ENCODE measurements around the gene MIX23. TPM values are rescaled to one million over a fixed set of nuclear protein-coding genes. Genes with fewer than 3 reads are reported as not detected.
A peak's percentile ranks its signal among the peaks of the same experiment; 100 is the strongest.

MIX23 gene
- total and polyA plus RNA-seq, 9 donors, result 26.8 to 36.7 (median 29.1) TPM

DNA sequence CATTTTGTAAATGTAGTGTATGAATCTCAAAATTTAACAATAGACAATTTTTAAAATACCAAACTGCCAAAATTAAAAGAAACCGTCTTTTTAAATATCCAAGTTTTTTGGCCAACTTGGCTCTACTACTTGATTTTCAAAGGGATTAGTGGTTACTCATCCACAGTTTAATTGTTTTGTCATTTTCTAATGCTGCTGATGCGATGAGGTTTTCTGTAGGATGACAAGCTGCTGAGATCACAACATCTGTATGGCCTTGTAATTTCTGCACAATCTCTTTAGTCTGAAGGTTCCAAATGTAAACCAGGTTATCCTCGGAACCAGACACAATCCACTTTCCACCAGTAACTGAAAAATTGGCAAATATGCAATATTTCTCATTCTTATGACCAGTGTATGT lies 31.4 kb upstream of the MIX23 start:
- Histone ChIP-seq H3K9me3 (replicated peaks; ENCODE audit: control insufficient read depth, low read depth, low read length) (no peaks in the 10 kb centered on the region), H3K27me3 (ENCODE audit: control insufficient read depth, insufficient read depth, low read length) (no peaks in the 10 kb centered on the region), H3K4me1 (ENCODE audit: control insufficient read depth, insufficient read depth, low read length) (peaks cover 12% of the 10 kb centered on the region), H3K4me3 (ENCODE audit: low read length) (no peak overlapping the region), H3K36me3 (ENCODE audit: control insufficient read depth, insufficient read depth, low read length) (peaks cover 8% of the 10 kb centered on the region), H3K27ac (ENCODE audit: low read length) (peak overlapping the region; percentile 11)
- WGBS (ENCODE audit: insufficient coverage), result 100% methylated on average over 1 of the region's 3 CpGs
- DNase-seq, result no peak

DNA sequence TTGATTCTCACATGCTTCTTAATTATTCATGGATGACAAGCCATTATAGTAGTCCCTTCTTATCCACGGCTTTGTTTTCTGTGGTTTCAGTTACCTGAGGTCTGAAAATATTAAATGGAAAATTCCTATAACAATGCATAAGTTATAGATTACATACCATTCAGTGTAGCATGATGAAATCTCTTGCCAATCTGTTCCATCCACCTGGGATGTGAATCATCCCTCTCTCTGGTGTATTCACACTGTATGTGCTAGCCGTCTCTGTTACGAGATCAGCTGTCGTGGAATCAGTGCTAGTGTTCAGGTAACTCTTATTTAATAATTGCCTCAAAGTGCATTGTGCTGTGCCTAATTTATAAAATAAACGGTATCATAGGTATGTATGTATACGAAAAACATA lies 27.6 kb upstream of the MIX23 start:
- Histone ChIP-seq H3K27ac (ENCODE audit: low read length) (no peak overlapping the region), H3K4me1 (ENCODE audit: control insufficient read depth, insufficient read depth, low read length) (peaks cover 7% of the 10 kb centered on the region), H3K36me3 (ENCODE audit: control insufficient read depth, insufficient read depth, low read length) (peaks cover 6% of the 10 kb centered on the region), H3K4me3 (ENCODE audit: low read length) (no peak overlapping the region), H3K27me3 (ENCODE audit: control insufficient read depth, insufficient read depth, low read length) (no peaks in the 10 kb centered on the region), H3K9me3 (replicated peaks; ENCODE audit: control insufficient read depth, low read depth, low read length) (no peaks in the 10 kb centered on the region)
- DNase-seq, result no peak
- WGBS (ENCODE audit: insufficient coverage), result 94% methylated on average over 2 of the region's 6 CpGs

DNA sequence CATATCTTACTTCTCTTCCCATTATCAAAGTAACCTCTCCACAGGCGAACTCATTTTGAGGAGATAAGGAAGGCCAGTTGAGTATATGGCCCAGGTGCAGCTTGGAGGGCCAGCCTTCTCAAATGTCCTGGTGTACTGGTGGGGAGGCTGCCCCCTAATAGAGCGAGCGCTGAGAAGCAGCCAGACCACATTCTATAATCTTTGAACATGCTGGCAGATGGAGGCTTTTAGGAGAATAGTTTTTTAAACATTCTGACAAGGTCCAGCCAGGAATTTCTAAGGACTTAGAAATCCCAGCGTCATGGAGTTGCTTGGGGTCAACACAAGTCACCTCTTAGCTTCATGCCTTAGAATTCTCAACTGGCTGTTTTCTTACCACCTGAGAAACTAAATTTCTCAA lies 27.1 kb upstream of the MIX23 start:
- no peak overlapping the region for H3K4me3 ChIP-seq (ENCODE audit: low read length)
- H3K36me3 ChIP-seq (ENCODE audit: control insufficient read depth, insufficient read depth, low read length), result peaks cover 6% of the 10 kb centered on the region
- no CpG with 5 or more reads among the region's 4 CpGs for WGBS (ENCODE audit: insufficient coverage)
- H3K27me3 ChIP-seq (ENCODE audit: control insufficient read depth, insufficient read depth, low read length), result no peaks in the 10 kb centered on the region
- no peak for DNase-seq
- H3K27ac ChIP-seq (ENCODE audit: low read length), result no peak overlapping the region
- H3K4me1 ChIP-seq (ENCODE audit: control insufficient read depth, insufficient read depth, low read length), result peaks cover 4% of the 10 kb centered on the region
- H3K9me3 ChIP-seq (replicated peaks; ENCODE audit: control insufficient read depth, low read depth, low read length), result no peaks in the 10 kb centered on the region

DNA sequence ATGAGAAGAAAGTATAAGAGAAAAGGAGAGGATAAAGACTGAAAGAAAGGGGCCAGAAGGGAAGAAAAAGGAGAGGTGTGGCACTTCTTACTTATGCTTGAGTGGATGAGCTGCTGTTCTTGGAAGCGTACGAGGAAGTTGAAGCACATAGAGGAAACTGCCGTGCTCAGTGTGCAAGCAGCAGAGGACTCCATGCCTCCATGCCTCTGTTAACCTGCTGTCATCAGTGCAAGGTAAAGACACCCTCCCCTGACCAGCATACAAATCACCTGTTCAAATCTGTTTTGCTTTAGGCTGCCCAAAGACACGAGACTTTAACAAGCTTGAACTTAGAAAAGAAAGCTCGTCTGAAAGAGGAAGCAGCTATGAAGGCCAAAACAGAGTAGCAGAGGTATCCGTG lies 26.4 kb upstream of the MIX23 start:
- DNase-seq, result no peak
- 84% methylated on average over 6 of the region's 6 CpGs for WGBS (ENCODE audit: insufficient coverage)
- Histone ChIP-seq H3K4me1 (ENCODE audit: control insufficient read depth, insufficient read depth, low read length) (peaks cover 2% of the 10 kb centered on the region), H3K27me3 (ENCODE audit: control insufficient read depth, insufficient read depth, low read length) (no peaks in the 10 kb centered on the region), H3K4me3 (ENCODE audit: low read length) (no peak overlapping the region), H3K27ac (ENCODE audit: low read length) (no peak overlapping the region), H3K9me3 (replicated peaks; ENCODE audit: control insufficient read depth, low read depth, low read length) (no peaks in the 10 kb centered on the region), H3K36me3 (ENCODE audit: control insufficient read depth, insufficient read depth, low read length) (peaks cover 9% of the 10 kb centered on the region)

DNA sequence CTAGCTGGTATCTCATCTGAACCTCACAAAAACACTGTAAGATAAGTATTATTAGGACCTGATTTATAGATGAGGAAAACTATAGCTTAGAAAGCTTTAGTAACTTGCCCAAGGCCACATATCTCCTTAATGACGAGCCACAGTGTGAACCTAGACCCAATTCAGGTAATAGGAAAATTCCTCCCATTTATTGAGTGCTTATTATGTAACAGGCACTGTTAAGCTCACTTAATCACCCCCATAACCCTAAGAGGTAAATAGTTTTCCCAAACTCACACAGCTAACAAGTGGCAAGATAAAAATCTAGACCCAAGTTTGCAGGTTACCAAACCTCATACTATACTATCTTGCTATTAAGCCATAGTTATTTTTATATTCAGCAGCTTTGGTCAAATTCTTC lies 24.9 kb upstream of the MIX23 start:
- DNase-seq, result no peak
- H3K9me3 ChIP-seq (replicated peaks; ENCODE audit: control insufficient read depth, low read depth, low read length), result no peaks in the 10 kb centered on the region
- 80% methylated on average over 1 of the region's 1 CpG for WGBS (ENCODE audit: insufficient coverage)
- no peaks in the 10 kb centered on the region for H3K27me3 ChIP-seq (ENCODE audit: control insufficient read depth, insufficient read depth, low read length)
- no peak overlapping the region for H3K27ac ChIP-seq (ENCODE audit: low read length)
- no peaks in the 10 kb centered on the region for H3K4me1 ChIP-seq (ENCODE audit: control insufficient read depth, insufficient read depth, low read length)
- no peak overlapping the region for H3K4me3 ChIP-seq (ENCODE audit: low read length)
- H3K36me3 ChIP-seq (ENCODE audit: control insufficient read depth, insufficient read depth, low read length), result peaks cover 13% of the 10 kb centered on the region

DNA sequence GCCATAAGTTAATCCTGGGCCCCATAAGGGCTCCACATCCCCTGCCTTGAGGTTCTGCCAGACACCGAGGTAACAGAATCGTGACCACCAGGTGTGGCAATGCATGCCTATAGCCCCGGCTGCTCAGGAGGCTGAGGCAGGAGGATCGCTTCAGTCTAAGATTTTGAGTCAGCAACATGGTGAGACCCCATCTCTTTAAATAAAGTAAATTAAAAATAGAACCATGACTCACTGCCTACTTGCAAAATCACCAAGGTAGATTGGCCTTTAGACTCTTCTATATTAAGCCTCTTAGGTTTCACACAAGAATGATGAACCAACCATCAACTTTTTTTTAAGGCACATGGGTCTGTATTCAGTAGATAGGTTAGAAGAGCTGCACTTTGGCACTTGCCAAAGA lies 23.2 kb upstream of the MIX23 start:
- H3K27me3 ChIP-seq (ENCODE audit: control insufficient read depth, insufficient read depth, low read length), result no peaks in the 10 kb centered on the region
- no peaks in the 10 kb centered on the region for H3K9me3 ChIP-seq (replicated peaks; ENCODE audit: control insufficient read depth, low read depth, low read length)
- DNase-seq, result no peak
- no peaks in the 10 kb centered on the region for H3K4me1 ChIP-seq (ENCODE audit: control insufficient read depth, insufficient read depth, low read length)
- 70% methylated on average over 2 of the region's 4 CpGs for WGBS (ENCODE audit: insufficient coverage)
- no peak overlapping the region for H3K4me3 ChIP-seq (ENCODE audit: low read length)
- H3K27ac ChIP-seq (ENCODE audit: low read length), result no peak overlapping the region
- H3K36me3 ChIP-seq (ENCODE audit: control insufficient read depth, insufficient read depth, low read length), result peaks cover 15% of the 10 kb centered on the region

DNA sequence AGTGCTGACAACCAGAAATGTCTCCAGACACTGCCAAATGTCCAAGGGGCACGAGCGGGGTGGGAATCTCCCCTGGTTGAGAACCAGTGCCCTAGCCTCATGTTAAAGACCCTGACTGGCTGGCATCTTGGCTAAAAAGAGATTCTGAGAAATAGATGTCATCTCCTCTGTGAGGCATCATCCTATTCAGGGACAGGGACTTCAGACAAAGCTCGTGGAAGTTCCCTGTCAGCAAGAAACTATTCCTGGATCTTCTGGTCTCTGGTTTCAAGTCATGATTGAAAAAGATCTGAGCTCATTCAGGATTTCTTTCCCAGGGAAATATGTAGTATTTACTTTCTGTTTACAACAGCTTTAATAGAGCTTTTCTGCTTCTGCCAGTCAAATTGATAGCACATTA lies 22.0 kb upstream of the MIX23 start:
- H3K27ac ChIP-seq (ENCODE audit: low read length), result no peak overlapping the region
- H3K9me3 ChIP-seq (replicated peaks; ENCODE audit: control insufficient read depth, low read depth, low read length), result no peaks in the 10 kb centered on the region
- no peak overlapping the region for H3K4me3 ChIP-seq (ENCODE audit: low read length)
- peak; percentile 16 for DNase-seq
- peaks cover 13% of the 10 kb centered on the region for H3K36me3 ChIP-seq (ENCODE audit: control insufficient read depth, insufficient read depth, low read length)
- no peaks in the 10 kb centered on the region for H3K4me1 ChIP-seq (ENCODE audit: control insufficient read depth, insufficient read depth, low read length)
- H3K27me3 ChIP-seq (ENCODE audit: control insufficient read depth, insufficient read depth, low read length), result no peaks in the 10 kb centered on the region
- 69% methylated on average over 3 of the region's 3 CpGs for WGBS (ENCODE audit: insufficient coverage)

DNA sequence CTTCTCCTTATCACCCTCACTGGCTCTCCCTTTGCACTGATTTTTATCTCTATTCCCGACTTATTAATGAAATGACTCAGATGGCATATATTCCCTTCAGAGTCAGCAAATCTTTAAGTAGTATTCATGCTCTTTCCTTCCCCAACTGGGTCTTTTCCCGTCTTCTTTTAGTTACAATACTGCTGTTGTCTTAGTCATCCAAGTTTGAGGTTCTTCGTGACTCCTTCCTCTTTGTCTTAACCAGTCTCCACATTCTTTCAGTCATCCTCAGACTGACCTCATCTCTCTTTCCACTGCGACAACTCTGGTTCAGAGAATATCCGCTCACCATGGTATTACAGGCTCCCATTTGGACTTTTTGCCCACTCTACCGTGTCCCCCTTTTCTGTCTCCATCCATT lies 20.5 kb upstream of the MIX23 start:
- H3K4me1 ChIP-seq (ENCODE audit: control insufficient read depth, insufficient read depth, low read length), result no peaks in the 10 kb centered on the region
- H3K4me3 ChIP-seq (ENCODE audit: low read length), result no peak overlapping the region
- H3K27ac ChIP-seq (ENCODE audit: low read length), result no peak overlapping the region
- H3K9me3 ChIP-seq (replicated peaks; ENCODE audit: control insufficient read depth, low read depth, low read length), result no peaks in the 10 kb centered on the region
- peaks cover 9% of the 10 kb centered on the region for H3K36me3 ChIP-seq (ENCODE audit: control insufficient read depth, insufficient read depth, low read length)
- no peaks in the 10 kb centered on the region for H3K27me3 ChIP-seq (ENCODE audit: control insufficient read depth, insufficient read depth, low read length)
- 96% methylated on average over 6 of the region's 6 CpGs for WGBS (ENCODE audit: insufficient coverage)
- DNase-seq, result no peak

DNA sequence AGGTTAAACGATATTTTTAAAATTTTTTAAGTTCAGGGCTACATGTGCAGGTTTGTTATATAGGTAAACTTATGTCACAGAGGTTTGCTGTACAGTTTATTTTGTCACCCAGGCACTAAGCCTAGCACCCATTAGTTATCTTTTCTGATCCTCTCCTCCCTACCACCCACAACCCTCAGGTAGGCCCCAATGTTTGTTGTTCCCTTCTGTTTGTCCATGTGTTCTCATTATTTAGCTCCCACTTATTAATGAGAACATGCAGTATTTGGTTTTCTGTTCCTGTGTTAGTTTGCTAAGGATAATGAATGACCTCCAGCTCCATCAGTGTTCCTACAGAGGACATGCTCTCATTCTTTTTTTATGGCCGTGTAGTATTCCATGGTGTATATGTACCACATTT lies 15.9 kb upstream of the MIX23 start:
- Histone ChIP-seq H3K27ac (ENCODE audit: low read length) (no peak overlapping the region), H3K36me3 (ENCODE audit: control insufficient read depth, insufficient read depth, low read length) (peaks cover 6% of the 10 kb centered on the region)
- no CpG with 5 or more reads among the region's 2 CpGs for WGBS (ENCODE audit: insufficient coverage)

DNA sequence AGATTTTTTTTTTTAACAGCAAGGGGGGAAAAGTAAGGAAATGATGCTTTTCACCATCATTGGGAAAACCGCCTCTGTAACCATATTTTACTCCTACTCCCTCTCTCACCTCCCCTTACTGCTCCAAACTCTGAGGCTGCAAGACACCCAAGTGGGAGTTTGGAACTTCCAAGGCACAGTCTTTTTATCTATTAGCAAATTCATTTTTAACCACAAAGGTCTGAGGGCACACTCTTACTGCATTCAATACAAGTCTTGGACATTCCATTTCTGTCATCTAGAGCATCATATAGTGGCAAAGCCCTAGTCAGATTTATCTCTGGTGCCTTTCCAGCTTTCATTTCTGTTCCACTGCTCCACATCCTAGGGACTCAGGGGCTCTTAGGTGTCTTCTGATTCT lies 14.2 kb upstream of the MIX23 start:
- Histone ChIP-seq H3K4me1 (ENCODE audit: control insufficient read depth, insufficient read depth, low read length) (no peaks in the 10 kb centered on the region), H3K27me3 (ENCODE audit: control insufficient read depth, insufficient read depth, low read length) (no peaks in the 10 kb centered on the region), H3K9me3 (replicated peaks; ENCODE audit: control insufficient read depth, low read depth, low read length) (no peaks in the 10 kb centered on the region), H3K27ac (ENCODE audit: low read length) (no peak overlapping the region), H3K4me3 (ENCODE audit: low read length) (no peak overlapping the region), H3K36me3 (ENCODE audit: control insufficient read depth, insufficient read depth, low read length) (no peaks in the 10 kb centered on the region)
- DNase-seq, result no peak
- no CpG with 5 or more reads among the region's 1 CpG for WGBS (ENCODE audit: insufficient coverage)

More for the DNA sequence above, 15.9 kb upstream of the MIX23 start:
- DNase-seq, result no peak
- no peak overlapping the region for H3K4me3 ChIP-seq (ENCODE audit: low read length)
- no peaks in the 10 kb centered on the region for H3K27me3 ChIP-seq (ENCODE audit: control insufficient read depth, insufficient read depth, low read length)
- H3K9me3 ChIP-seq (replicated peaks; ENCODE audit: control insufficient read depth, low read depth, low read length), result no peaks in the 10 kb centered on the region
- no peaks in the 10 kb centered on the region for H3K4me1 ChIP-seq (ENCODE audit: control insufficient read depth, insufficient read depth, low read length)

DNA sequence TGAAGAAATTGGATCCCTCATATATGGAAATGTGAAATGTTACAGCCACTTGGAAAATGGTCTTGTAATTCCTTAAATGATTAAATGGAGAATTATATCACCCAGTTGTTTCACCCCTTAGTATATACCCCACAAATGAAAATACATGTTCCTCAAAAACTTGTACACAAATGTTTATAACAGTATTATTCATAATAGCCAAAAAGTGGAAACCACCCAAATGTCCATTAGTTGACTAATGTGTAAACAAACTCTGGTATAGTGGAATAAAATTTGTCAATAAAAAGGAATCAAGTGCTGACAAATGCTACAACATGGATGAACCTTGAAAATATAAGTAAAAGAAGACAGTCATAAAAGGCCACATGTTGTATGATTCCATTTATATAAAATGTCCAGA lies 13.5 kb upstream of the MIX23 start:
- no peaks in the 10 kb centered on the region for H3K4me1 ChIP-seq (ENCODE audit: control insufficient read depth, insufficient read depth, low read length)
- DNase-seq, result no peak
- no peaks in the 10 kb centered on the region for H3K9me3 ChIP-seq (replicated peaks; ENCODE audit: control insufficient read depth, low read depth, low read length)
- no peaks in the 10 kb centered on the region for H3K36me3 ChIP-seq (ENCODE audit: control insufficient read depth, insufficient read depth, low read length)
- H3K27ac ChIP-seq (ENCODE audit: low read length), result no peak overlapping the region
- no peak overlapping the region for H3K4me3 ChIP-seq (ENCODE audit: low read length)
- no peaks in the 10 kb centered on the region for H3K27me3 ChIP-seq (ENCODE audit: control insufficient read depth, insufficient read depth, low read length)
